ENCODE measurements around the gene ENHO. TPM values are rescaled to one million over a fixed set of nuclear protein-coding genes. Genes with fewer than 3 reads are reported as not detected.

Gene ENHO
- total RNA-seq, 4 donors from 2014 or later = 0.91 to 7.6 (median 2.6) TPM; not detected in 1

Other genes with a start within 250 kb of the ENHO start
- 1 to 10 TPM in 2 of 4 donors, under 1 TPM in 2; 0.42 to 1.4 (median 0.99) TPM for gene KIF24, start 193.7 kb downstream of the ENHO start, total RNA-seq
- 10 to 100 TPM; 15.1 to 27.1 (median 20.2) TPM for gene NUDT2, start 193.4 kb downstream of the ENHO start, total RNA-seq
- gene MYORG, start 146.1 kb downstream of the ENHO start, total RNA-seq = 10 to 100 TPM in 1 of 4 donors, 1 to 10 TPM in 3; 4.3 to 13.6 (median 6.1) TPM
- gene FAM219A, start 64.4 kb downstream of the ENHO start, total RNA-seq = 10 to 100 TPM; 12.6 to 19.7 (median 13.5) TPM
- not detected for gene DNAI1, start 64.2 kb downstream of the ENHO start, total RNA-seq
- 10 to 100 TPM in 1 of 4 donors, 1 to 10 TPM in 3; 2.5 to 13.4 (median 3.9) TPM for gene CNTFR, start 66.7 kb upstream of the ENHO start, total RNA-seq
- 10 to 100 TPM; 17.0 to 39.0 (median 26.6) TPM for gene RPP25L, start 89.1 kb upstream of the ENHO start, total RNA-seq
- gene DCTN3, start 97.5 kb upstream of the ENHO start, total RNA-seq = 100 to 1,000 TPM in 3 of 4 donors, 10 to 100 TPM in 1; 80.8 to 166 (median 127) TPM
- under 1 TPM in 2 of 4 donors, not detected in 2; 0.23 to 0.34 TPM for gene ARID3C, start 106.1 kb upstream of the ENHO start, total RNA-seq
- gene SIGMAR1, start 114.8 kb upstream of the ENHO start, total RNA-seq = 100 to 1,000 TPM in 3 of 4 donors, 10 to 100 TPM in 1; 99.1 to 130 (median 107) TPM
- gene GALT, start 123.7 kb upstream of the ENHO start, total RNA-seq = 10 to 100 TPM; 41.2 to 84.9 (median 55.5) TPM
- gene IL11RA, start 129.2 kb upstream of the ENHO start, total RNA-seq = 10 to 100 TPM; 27.7 to 37.7 (median 29.9) TPM
- gene CCL27, start 139.7 kb upstream of the ENHO start, total RNA-seq = 100 to 1,000 TPM; 199 to 301 (median 241) TPM
- gene CCL19, start 168.3 kb upstream of the ENHO start, total RNA-seq = 1 to 10 TPM in 1 of 4 donors, not detected in 3; 3.6 TPM
- gene CCL21, start 187.1 kb upstream of the ENHO start, total RNA-seq = 10 to 100 TPM in 2 of 4 donors, 1 to 10 TPM in 2; 2.3 to 13.6 (median 8.3) TPM

All from lower leg skin (tissue), 4 donors.